Upper lobe of left lung (tissue), 6 donors: ENCODE measurements around the gene SLC17A2. TPM values are rescaled to one million over a fixed set of nuclear protein-coding genes. Genes with fewer than 3 reads are reported as not detected.

Experiments used
- ATAC-seq, 2 donors: fragments of 200-7000 bp; cut with Tn5 transposase; one replicate each; pipeline ENCODE4 v1.9.1; 2022; ENCODE audit warnings: mild to moderate bottlenecking in 2 of 2, moderate library complexity in 2 of 2; ENCODE audit not compliant: low FRiP score in 2 of 2
- DNase-seq, 2 donors: peaks; one replicate each; pipeline ENCODE4 v3.0.0-alpha.2; 2019 to 2020
- H3K27ac ChIP-seq, 4 donors: fragments of 200-600 bp; sonication (generic); one replicate each; pipeline ENCODE4 v1.5.1; 2016 to 2019
- H3K27me3 ChIP-seq, 4 donors: fragments of 200-600 bp; sonication (generic); one replicate each; pipeline ENCODE4 v1.5.1; 2017 to 2019
- H3K36me3 ChIP-seq, 4 donors: fragments of 200-600 bp; sonication (generic); one replicate each; pipeline ENCODE4 v1.5.1; 2016 to 2019
- H3K4me1 ChIP-seq, 4 donors: fragments of 200-600 bp; sonication (generic); one replicate each; pipeline ENCODE4 v1.5.1; 2018 to 2019
- H3K4me3 ChIP-seq, 4 donors: fragments of 200-600 bp; sonication (generic); one replicate each; pipeline ENCODE4 v1.5.1; 2017 to 2019; ENCODE audit warnings: mild to moderate bottlenecking in 2 of 4, moderate library complexity in 1 of 4
- H3K9me3 ChIP-seq, 4 donors: fragments of 200-600 bp; sonication (generic); one replicate each; pipeline ENCODE4 v1.5.1; 2018 to 2019
- EP300 ChIP-seq, 4 donors: sonication (generic); formaldehyde crosslinking; IDR thresholded peaks; one replicate each; pipeline ENCODE4 v1.5.1; 2017; ENCODE audit warnings: antibody characterized with exemption in 4 of 4, control low read depth in 2 of 4
- POLR2A ChIP-seq, 4 donors: fragments of 450-650 bp; IDR thresholded peaks; one replicate each; pipeline ENCODE4 v1.5.1; 2016 to 2017; ENCODE audit warnings: antibody characterized with exemption in 4 of 4, mild to moderate bottlenecking in 2 of 4
- POLR2AphosphoS5 ChIP-seq, 2 donors: sonication (generic); formaldehyde crosslinking; IDR thresholded peaks; one replicate each; pipeline ENCODE4 v1.5.1; 2017; ENCODE audit warnings: antibody characterized with exemption in 2 of 2
- WGBS, 2 donors: methylation state at CpG; one replicate each; pipeline ENCODE4 v1.1.5; 2017 to 2018; 5-methylcytosine and 5-hydroxymethylcytosine counted together
- total RNA-seq, 6 donors: library from RNA; depleted of rRNA in 4 of 6; stranded (reverse); fragments of >200 nt in 4 of 6; gene quantifications; one replicate each; pipeline versions ENCODE4 v1.1.0 to v1.2.1, GENCODE V29; 2016 to 2021
- TF ChIP-seq, protein P1 (sequence below), 6 experiments: fragments of 450-650 bp in 4 of 6; fragments of 200-600 bp in 2 of 6; sonication (generic) in 2 of 6; IDR thresholded peaks; one replicate each; pipeline ENCODE4 v1.5.1; 2016 to 2019; ENCODE audit warnings: antibody characterized with exemption in 6 of 6
- donor health status: DM: no; HTN: no; CAD: no; lungs with moderate emphysema.
- donor health status: DM: no; HTN: yes; CAD: no; lungs with severe emphysema.

Gene SLC17A2
- total RNA-seq, 6 donors from 2014 or later, result not detected

DNA sequence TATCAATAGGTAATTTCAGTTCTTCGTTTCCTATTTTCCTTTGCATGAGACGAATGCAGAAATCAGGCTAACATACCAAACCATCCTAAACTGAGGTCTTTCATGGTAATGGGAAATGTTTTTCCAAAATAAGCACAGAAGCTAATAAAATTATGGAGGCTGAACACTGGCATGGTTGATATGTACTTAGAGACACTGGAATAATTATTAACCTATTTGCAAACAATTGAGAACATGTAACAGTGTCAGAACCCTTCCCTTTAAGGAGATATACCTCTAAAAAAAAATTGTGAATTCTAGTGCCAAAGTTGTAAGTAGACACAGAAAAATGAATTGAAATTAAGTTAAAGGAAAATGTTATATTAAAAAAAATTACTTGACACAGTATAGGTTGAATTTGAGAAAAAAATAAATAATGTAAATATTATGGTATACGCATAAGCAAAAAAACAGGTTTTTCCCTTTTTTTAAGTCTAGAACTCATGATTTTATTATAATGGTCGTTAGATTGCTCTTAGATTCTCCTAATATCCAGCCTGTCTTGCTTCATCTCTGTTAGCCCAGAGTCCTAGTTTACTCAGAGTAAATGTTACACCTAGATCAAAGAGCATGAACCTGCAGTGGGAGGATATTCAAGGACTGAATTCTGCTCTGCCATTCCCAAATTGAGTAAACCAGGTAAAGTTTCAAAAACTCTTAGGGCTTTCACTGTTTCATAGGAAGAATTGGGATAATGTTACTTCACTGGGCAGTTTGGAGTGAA lies 1.7 kb downstream of the SLC17A2 start:
- no peak for TF ChIP-seq POLR2A (IDR thresholded peaks at IDR 0.05)
- TF ChIP-seq EP300 (IDR thresholded peaks at IDR 0.05), result no peak
- TF ChIP-seq POLR2AphosphoS5 (IDR thresholded peaks at IDR 0.05), result no peak
- no peaks in the 10 kb centered on the region for H3K4me1 ChIP-seq
- H3K27me3 ChIP-seq, result no peaks in the 10 kb centered on the region
- H3K9me3 ChIP-seq, result no peaks in the 10 kb centered on the region
- no peak overlapping the region for H3K4me3 ChIP-seq
- ATAC-seq, result no peak
- no peak for DNase-seq
- WGBS, 2 donors, result 76 to 84% methylated on average over 4 of the region's 4 CpGs
- no peaks in the 10 kb centered on the region for H3K36me3 ChIP-seq
- no peak overlapping the region for H3K27ac ChIP-seq

DNA sequence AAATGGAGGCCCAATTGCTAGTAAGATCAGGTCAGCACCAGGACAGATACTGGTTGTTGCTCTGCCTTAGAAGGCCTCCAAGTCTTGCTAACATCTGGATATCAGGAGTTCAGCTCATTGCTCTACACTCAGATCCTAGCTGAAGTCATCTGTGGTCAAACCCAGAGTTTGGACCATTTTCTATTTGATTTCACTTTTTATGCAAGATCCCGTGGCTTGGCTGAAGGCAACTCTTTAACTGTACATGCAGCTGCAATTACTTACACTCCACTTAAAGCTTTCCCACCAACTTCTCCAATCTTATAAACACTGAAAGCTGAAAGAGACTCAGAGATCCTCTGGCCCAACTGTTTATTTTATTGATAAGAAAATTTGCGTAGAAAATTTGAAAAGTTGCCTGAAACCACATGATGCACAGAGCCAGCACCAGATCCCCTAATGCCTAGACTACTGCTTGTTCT lies 2.7 kb downstream of the SLC17A2 start:
- ATAC-seq (no peak), DNase-seq (no peak)
- H3K4me3 ChIP-seq, result no peak overlapping the region
- H3K27me3 ChIP-seq, result no peaks in the 10 kb centered on the region
- no peak overlapping the region for H3K27ac ChIP-seq
- TF ChIP-seq, protein P1, sequence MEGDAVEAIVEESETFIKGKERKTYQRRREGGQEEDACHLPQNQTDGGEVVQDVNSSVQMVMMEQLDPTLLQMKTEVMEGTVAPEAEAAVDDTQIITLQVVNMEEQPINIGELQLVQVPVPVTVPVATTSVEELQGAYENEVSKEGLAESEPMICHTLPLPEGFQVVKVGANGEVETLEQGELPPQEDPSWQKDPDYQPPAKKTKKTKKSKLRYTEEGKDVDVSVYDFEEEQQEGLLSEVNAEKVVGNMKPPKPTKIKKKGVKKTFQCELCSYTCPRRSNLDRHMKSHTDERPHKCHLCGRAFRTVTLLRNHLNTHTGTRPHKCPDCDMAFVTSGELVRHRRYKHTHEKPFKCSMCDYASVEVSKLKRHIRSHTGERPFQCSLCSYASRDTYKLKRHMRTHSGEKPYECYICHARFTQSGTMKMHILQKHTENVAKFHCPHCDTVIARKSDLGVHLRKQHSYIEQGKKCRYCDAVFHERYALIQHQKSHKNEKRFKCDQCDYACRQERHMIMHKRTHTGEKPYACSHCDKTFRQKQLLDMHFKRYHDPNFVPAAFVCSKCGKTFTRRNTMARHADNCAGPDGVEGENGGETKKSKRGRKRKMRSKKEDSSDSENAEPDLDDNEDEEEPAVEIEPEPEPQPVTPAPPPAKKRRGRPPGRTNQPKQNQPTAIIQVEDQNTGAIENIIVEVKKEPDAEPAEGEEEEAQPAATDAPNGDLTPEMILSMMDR (IDR thresholded peaks at IDR 0.05), result no peak
- TF ChIP-seq POLR2AphosphoS5 (IDR thresholded peaks at IDR 0.05), result no peak
- no peak for TF ChIP-seq POLR2A (IDR thresholded peaks at IDR 0.05)
- no peak for TF ChIP-seq EP300 (IDR thresholded peaks at IDR 0.05)
- 45 to 49% methylated on average over 2 of the region's 2 CpGs for WGBS, 2 donors
- no peaks in the 10 kb centered on the region for H3K4me1 ChIP-seq
- no peaks in the 10 kb centered on the region for H3K9me3 ChIP-seq
- H3K36me3 ChIP-seq, result no peaks in the 10 kb centered on the region

DNA sequence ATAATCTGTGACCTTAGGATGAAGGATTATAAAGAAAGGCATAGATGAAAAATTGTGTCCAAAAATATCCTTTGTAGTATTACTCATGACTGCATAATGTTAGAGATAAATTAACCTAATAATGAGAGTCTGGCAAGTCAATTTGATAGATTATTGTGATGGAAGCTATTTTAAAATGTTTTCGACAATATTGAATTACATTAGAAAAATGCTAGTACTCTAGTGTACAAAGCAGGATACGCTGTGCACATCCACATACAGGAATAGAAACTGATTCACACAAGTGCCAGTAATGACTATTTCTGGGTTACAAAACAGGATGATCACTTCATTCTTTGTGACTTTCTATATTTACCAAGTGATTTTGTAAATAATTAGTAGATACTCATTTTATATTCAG lies 3.3 kb downstream of the SLC17A2 start:
- Histone ChIP-seq H3K36me3 (no peaks in the 10 kb centered on the region), H3K9me3 (no peaks in the 10 kb centered on the region), H3K27me3 (no peaks in the 10 kb centered on the region), H3K4me3 (no peak overlapping the region), H3K4me1 (no peaks in the 10 kb centered on the region), H3K27ac (no peak overlapping the region)
- 69 to 74% methylated on average over 2 of the region's 2 CpGs for WGBS, 2 donors
- ATAC-seq (no peak), DNase-seq (no peak)
- TF ChIP-seq, protein P1 (IDR thresholded peaks at IDR 0.05), result no peak
- TF ChIP-seq EP300 (IDR thresholded peaks at IDR 0.05) (no peak), POLR2A (IDR thresholded peaks at IDR 0.05) (no peak), POLR2AphosphoS5 (IDR thresholded peaks at IDR 0.05) (no peak)

DNA sequence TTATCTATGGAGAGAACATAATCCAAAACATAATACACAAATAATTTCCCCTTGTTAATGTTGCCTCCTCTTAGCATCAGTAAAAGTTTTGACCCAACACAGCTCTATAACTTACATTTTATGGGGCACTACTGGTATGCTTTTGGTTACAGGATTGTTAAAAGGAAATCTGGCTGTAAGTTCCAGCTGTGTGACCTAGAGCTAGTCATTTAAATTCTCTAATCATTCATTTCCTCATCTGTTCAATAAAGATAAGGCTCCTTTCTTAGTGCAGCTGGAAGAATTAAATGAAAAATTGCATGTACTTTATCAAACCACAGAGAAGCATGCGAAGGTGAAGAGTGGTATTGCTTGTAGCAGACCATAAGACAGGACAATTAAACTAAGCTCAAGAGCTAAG lies 4.6 kb downstream of the SLC17A2 start:
- H3K27ac ChIP-seq, result no peak overlapping the region
- 41 to 42% methylated on average over 1 of the region's 1 CpG for WGBS, 2 donors

DNA sequence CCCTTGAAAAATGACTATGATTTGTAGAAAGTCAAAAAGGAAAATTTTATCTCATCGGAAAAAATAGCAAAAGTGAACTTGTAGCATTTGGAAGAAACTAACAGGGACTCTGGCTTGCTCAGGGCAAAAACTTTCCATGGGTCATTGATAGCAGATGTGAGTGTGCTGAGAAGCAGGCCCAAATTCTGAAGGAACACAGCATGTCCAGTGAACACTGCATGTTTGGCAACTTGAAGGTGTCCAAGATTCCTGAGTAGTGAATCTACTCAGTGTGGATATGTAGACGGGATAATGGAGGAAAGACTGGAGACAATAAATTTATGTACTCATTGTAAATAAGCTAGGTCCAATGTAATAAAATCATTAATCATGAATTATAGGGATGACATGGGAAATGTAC lies 8.2 kb downstream of the SLC17A2 start:
- H3K9me3 ChIP-seq, result no peaks in the 10 kb centered on the region
- no peak overlapping the region for H3K27ac ChIP-seq
- no peaks in the 10 kb centered on the region for H3K27me3 ChIP-seq
- no peak for DNase-seq
- H3K36me3 ChIP-seq, result no peaks in the 10 kb centered on the region
- H3K4me3 ChIP-seq, result no peak overlapping the region
- no peaks in the 10 kb centered on the region for H3K4me1 ChIP-seq
- TF ChIP-seq POLR2AphosphoS5 (IDR thresholded peaks at IDR 0.05), result no peak
- TF ChIP-seq, protein P1 (IDR thresholded peaks at IDR 0.05), result no peak
- no peak for TF ChIP-seq EP300 (IDR thresholded peaks at IDR 0.05)
- ATAC-seq, result peak in 1 of 2 donors; percentile 35
- 80% methylated on average over 2 of the region's 2 CpGs for WGBS, 2 donors

More for the DNA sequence above, 4.6 kb downstream of the SLC17A2 start:
- H3K4me1 ChIP-seq, result no peaks in the 10 kb centered on the region
- H3K27me3 ChIP-seq, result no peaks in the 10 kb centered on the region
- DNase-seq (no peak), ATAC-seq (no peak)
- no peaks in the 10 kb centered on the region for H3K36me3 ChIP-seq
- H3K4me3 ChIP-seq, result no peak overlapping the region
- no peaks in the 10 kb centered on the region for H3K9me3 ChIP-seq
- TF ChIP-seq, protein P1 (IDR thresholded peaks at IDR 0.05), result no peak
- TF ChIP-seq POLR2AphosphoS5 (IDR thresholded peaks at IDR 0.05) (no peak), EP300 (IDR thresholded peaks at IDR 0.05) (no peak), POLR2A (IDR thresholded peaks at IDR 0.05) (no peak)
